Mesothelial cell of epicardium (in vitro differentiated cells): ENCODE measurements around the gene RSL24D1. TPM values are rescaled to one million over a fixed set of nuclear protein-coding genes. Genes with fewer than 3 reads are reported as not detected.

Experiments
- DNase-seq, 2 experiments: peaks; one replicate each; pipeline ENCODE4 v3.0.0; 2021; ENCODE audit warnings: low spot score in 2 of 2; ENCODE audit not compliant: unreplicated experiment in 2 of 2
- H3K27ac Mint-ChIP-seq: 2 replicates; pipeline ENCODE4 v1.8.0; 2021; ENCODE audit warnings: mixed read lengths
- H3K27me3 Mint-ChIP-seq: 2 replicates; pipeline ENCODE4 v1.8.0; 2021; ENCODE audit warnings: low read depth, mixed read lengths
- H3K36me3 Mint-ChIP-seq: 2 replicates; pipeline ENCODE4 v1.8.0; 2021; ENCODE audit warnings: mixed read lengths
- H3K4me1 Mint-ChIP-seq: 2 replicates; pipeline ENCODE4 v1.8.0; 2021; ENCODE audit warnings: mixed read lengths
- H3K4me3 Mint-ChIP-seq: 2 replicates; pipeline ENCODE4 v1.8.0; 2021; ENCODE audit warnings: mild to moderate bottlenecking, moderate library complexity, mixed read lengths
- H3K9me3 Mint-ChIP-seq: 2 replicates; pipeline ENCODE4 v1.8.0; 2021; ENCODE audit warnings: mixed read lengths
- CTCF ChIP-seq: fragments of 200-600 bp; sonication (generic); IDR thresholded peaks from one replicate; pipeline ENCODE4 v1.5.0; 2021; ENCODE audit warnings: antibody characterized with exemption; ENCODE audit not compliant: unreplicated experiment
- total RNA-seq: library from RNA; stranded (reverse); gene quantifications from 3 replicates; pipeline ENCODE4 v1.2.1, GENCODE V29; 2021

Gene RSL24D1
- total RNA-seq, 1 donor from 2014 or later = 78.8 TPM

DNA sequence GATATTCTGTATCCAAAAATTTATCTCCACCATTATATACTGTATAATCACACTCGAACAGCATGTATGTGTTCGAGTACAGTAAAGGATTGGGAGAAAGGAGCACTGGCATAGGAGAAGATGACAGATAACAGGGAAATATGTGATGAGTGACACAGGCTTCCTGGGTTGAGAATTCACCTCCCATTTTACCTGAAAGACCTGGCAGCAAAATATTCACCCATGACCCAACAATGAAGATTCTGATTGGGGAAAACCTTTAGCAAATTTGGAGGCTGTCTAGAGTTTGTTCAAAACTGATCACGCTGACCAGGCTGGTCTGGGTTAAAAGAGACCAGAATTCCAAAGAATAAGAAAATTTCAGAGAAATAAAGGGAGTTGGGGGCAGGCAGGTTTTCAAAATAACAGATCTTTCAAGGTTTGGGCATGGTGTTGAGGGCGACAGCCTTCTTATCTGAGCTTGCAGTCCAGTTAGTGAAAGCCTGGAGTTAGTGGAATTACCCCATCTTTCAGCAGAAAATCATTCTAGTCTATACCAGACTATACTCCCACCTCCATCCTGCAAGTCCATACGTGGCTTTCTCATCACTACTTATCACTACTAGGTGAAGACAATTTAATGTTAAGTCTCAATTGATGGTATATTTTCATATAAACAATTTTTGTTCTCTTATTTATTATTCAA lies 42.8 kb upstream of the RSL24D1 start:
- TF ChIP-seq CTCF = no peak
- Mint-ChIP-seq H3K4me3 (no peak overlapping the region), H3K4me1 (no peaks in the 10 kb centered on the region), H3K27me3 (no peaks in the 10 kb centered on the region), H3K9me3 (no peaks in the 10 kb centered on the region), H3K27ac (no peak overlapping the region), H3K36me3 (no peaks in the 10 kb centered on the region)
- no peak for DNase-seq

DNA sequence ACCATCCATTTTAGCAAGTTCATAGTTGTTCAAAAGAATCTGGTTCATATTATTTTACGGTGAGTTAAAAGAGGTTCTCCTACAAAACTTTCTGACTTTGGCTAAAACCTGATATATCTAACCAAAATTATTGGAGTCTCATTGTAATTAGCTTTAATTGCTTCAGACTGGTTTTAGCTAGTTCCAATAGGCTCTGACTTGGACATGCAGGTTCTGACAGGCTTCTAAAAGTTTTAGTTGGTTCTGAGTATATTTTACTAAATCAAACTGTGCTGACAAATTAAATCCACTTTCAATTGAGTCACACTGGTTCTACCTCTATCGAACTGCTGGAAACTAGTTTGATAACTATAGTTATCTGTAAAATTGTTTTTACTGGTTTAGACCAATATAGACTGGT lies 42.1 kb upstream of the RSL24D1 start:
- TF ChIP-seq CTCF = no peak
- H3K36me3 Mint-ChIP-seq = no peaks in the 10 kb centered on the region
- H3K4me1 Mint-ChIP-seq = no peaks in the 10 kb centered on the region
- DNase-seq = no peak
- no peak overlapping the region for H3K27ac Mint-ChIP-seq
- no peak overlapping the region for H3K4me3 Mint-ChIP-seq
- no peaks in the 10 kb centered on the region for H3K9me3 Mint-ChIP-seq
- no peaks in the 10 kb centered on the region for H3K27me3 Mint-ChIP-seq

- H3K9me3 Mint-ChIP-seq = no peaks in the 10 kb centered on the region
- H3K27ac Mint-ChIP-seq = no peak overlapping the region
- no peak overlapping the region for H3K4me3 Mint-ChIP-seq
- H3K4me1 Mint-ChIP-seq = no peaks in the 10 kb centered on the region
- no peaks in the 10 kb centered on the region for H3K27me3 Mint-ChIP-seq
- no peak for TF ChIP-seq CTCF
- no peaks in the 10 kb centered on the region for H3K36me3 Mint-ChIP-seq
- no peak for DNase-seq
Observed at GRCh38 chr15:55237219-55238130, 40.7 kb upstream of the RSL24D1 start.

DNA sequence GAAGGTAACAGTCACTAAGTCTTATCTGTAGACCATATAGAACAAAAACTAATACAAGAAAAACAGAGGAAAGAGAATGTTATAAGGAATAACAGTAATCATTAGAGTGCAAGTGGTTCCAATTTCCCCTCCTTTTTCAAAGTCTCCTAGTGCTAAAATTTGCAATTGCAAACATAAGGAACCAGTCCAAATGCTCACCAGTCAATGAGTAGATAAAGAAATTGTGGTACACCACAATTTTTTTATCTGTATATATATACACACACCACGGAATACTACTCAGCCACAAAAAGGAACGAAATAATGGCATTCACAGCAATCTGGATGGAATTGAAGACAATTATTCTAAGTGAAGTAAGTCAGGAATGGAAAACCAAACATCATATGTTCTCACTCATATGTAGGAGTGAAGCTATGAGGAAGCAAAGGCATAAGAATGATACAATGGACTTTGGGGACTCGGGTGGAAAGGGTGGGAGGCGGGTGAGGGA lies 38.9 kb upstream of the RSL24D1 start:
- TF ChIP-seq CTCF = no peak
- Mint-ChIP-seq H3K36me3 (peaks cover 7% of the 10 kb centered on the region), H3K9me3 (peaks cover 8% of the 10 kb centered on the region)

GRCh38 chr15:55234800-55235104 lies 38.0 kb upstream of the RSL24D1 start:
- Mint-ChIP-seq H3K36me3 (peaks cover 7% of the 10 kb centered on the region), H3K4me1 (no peaks in the 10 kb centered on the region), H3K9me3 (peaks cover 8% of the 10 kb centered on the region), H3K27ac (no peak overlapping the region), H3K27me3 (no peaks in the 10 kb centered on the region), H3K4me3 (no peak overlapping the region)
- TF ChIP-seq CTCF = no peak
- no peak for DNase-seq

More for the DNA sequence above, 38.9 kb upstream of the RSL24D1 start:
- Mint-ChIP-seq H3K27ac (no peak overlapping the region), H3K27me3 (no peaks in the 10 kb centered on the region), H3K4me3 (no peak overlapping the region), H3K4me1 (no peaks in the 10 kb centered on the region)
- DNase-seq = no peak
